ENCODE results near the gene GDPD5.

Gene GDPD5

DNA sequence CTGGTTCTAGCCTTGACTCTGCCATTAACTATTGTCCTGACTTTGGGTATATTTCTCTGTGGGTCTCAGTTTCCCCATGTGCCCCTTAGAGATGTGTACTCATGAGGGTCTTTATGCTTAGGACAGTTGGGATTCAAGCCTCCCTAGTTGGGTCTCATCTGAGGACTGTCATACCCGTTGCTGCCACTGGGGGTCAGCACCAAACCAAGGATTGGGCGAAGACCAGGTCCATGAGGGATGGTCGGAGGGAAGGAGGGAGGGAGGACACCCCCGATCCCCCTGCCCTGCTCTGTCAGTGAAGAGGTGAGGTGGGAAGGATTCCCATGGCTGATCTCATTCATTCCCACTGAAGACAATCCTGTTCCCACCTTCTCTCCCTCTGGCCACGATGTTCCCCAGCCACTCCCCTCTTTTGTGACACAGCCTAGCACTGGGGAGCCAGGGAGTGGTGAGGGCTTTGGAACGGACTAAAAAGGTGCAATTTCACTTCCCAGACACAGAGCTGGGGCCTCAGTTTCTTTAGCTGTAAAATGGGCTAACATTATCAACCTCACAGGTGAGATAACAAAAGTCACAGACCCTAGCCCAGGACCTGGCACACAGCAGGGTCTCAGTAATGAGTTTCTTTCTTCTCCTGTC, 80.3 kb downstream of the GDPD5 start:
- no peak for TF ChIP-seq GATA3 (IDR thresholded peaks at IDR 0.05; ENCODE audit: low read depth, low read length)
- no peak for TF ChIP-seq GATA2 (IDR thresholded peaks at IDR 0.05; ENCODE audit: low read depth, low read length)

DNA sequence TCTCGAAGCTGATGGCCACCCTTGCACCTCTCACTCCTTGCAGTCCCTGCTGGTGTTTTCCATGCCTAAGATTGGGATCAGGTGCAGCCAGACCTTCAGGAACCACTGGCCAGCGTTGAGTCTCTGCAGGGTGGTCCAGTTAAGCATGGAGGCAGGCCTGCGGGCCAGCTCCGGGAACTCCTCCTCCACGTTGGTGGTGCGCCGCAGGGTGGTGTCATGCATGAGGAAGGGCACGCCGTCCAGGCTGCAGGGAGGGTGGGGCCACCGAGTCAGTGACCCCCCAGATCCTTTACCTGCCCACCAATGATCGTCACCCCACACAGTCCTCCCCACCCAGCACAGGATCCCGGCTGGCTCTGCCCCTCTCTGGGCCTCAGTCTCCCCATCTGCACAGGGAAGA, 82.7 kb downstream of the GDPD5 start:
- TF ChIP-seq GATA2 (IDR thresholded peaks at IDR 0.05; ENCODE audit: low read depth, low read length) (no peak), GATA3 (IDR thresholded peaks at IDR 0.05; ENCODE audit: low read depth, low read length) (no peak)

DNA sequence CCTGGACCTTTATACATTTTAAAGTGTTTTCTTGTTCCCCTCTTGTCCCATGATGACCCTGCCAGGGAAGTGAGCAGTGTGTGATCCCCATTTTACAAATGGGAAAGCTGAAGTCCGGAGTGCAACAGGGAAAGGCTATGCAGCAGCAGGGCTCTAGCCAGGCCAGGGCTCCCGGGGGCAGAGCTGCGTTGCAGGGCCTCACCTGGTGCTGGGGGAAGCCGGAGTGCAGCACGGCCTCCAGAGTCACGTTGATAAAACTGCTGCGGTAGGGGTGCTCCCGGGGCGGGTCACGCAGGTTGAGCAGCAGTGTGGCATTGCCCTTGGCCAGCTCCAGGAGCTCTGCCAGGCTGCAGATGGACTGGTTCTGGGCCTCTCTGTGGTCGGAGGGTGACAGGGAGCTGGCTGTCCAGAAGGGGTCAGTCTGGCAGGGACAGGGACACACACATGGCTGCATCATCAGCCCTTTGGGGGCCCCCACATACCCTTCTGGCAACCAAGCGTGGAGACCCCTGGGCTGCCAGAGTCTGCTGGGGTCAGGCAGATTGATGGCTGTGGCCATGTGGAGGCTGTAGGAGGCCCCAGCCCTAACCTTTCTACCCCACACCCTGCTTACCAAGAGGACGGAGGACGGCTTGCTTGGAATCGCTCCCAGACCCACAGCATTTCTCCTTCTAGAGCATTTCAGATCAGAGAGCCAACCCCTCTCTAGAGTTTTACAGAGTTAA, 83.4 kb downstream of the GDPD5 start:
- no peak for TF ChIP-seq GATA2 (IDR thresholded peaks at IDR 0.05; ENCODE audit: low read depth, low read length)
- no peak for TF ChIP-seq GATA3 (IDR thresholded peaks at IDR 0.05; ENCODE audit: low read depth, low read length)

DNA sequence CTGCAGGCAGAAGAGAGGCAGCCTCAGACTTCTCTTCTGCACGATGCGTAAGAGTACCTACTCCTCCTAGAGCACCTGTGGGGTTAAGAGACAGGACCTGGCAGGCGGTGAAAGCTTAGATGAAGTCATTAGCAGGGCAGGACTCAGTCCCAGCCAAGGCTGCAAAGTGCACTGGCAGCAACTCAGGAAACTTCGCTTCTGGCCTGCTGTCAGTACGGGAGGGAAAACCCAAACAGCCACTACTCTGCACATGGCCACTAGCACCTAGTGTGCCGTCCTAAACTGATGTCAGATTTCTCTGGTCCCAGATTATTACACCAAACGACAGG, 84.0 kb downstream of the GDPD5 start:
- TF ChIP-seq GATA2 (IDR thresholded peaks at IDR 0.05; ENCODE audit: low read depth, low read length), result no peak
- no peak for TF ChIP-seq GATA3 (IDR thresholded peaks at IDR 0.05; ENCODE audit: low read depth, low read length)

DNA sequence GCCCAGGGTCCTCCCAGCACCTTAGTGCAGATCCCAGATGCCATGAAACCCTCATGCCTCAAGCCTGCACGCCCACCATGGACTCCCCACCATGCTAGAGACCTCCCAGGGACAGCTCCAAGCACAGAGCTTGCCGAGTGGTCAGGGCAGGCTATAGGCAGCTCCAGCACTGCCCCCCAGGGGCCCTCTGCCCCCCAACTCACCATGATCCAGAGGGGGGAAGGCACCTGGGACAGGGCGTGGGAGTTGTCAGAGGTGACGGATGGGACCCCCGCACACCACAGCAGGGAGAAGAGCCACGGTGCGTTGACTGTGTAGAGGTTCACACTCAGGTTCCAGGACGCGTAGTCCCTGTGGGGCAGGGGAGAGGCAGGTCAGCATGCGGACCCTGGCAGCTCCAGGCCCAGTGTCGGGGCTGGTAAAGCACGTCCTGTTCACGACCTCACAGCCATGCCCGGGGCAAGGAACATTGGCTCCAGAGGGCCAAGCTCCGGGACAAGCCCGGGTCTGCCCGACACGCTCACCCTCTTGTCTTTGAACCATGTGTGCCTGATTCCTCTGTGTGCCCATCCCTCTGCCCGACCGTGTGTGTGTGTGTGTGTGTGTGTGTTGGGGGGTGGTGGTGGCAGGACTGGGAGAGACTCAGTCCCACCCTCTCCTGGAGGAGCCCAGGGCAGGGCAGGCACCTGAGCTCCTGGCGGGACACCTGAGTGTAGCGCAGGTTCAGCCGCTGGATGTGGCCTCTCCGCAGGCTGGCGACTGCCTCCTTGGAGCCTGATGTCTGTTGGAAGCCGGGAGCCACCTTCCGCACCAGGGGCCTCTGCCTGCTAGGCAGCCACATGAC, 84.6 kb downstream of the GDPD5 start:
- TF ChIP-seq GATA2 (IDR thresholded peaks at IDR 0.05; ENCODE audit: low read depth, low read length) (no peak), GATA3 (IDR thresholded peaks at IDR 0.05; ENCODE audit: low read depth, low read length) (no peak)

DNA sequence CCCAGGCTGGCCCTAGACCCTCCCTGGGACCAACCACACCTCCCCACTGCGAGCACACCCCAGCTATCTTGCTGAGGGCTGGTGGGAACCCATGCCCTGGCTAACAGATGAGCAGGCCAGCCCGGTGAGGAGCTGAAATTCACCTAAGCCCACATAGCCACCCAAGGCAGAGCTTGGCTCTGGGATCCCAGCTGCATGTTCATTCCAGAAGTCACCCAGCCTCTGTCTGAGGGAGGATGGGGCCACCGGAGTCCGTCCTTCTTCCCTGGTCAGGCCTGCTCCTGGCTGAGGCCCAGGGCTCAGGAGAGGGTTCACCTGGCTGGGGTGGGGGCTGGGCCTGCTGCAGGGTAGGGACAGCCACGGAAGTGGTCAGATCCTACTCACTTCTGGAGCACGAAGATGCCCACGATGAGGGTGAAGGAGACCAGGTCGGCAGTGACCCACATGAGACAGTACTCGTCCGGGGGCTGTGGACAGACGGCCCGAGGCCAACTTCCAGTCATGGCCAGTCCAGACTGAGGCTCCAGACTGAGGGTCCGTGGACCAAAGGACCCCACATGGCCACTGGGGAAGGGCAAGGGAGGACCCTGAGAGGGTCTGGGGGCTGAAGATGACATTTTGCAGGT, 86.1 kb downstream of the GDPD5 start:
- TF ChIP-seq GATA2 (IDR thresholded peaks at IDR 0.05; ENCODE audit: low read depth, low read length), result no peak
- TF ChIP-seq GATA3 (IDR thresholded peaks at IDR 0.05; ENCODE audit: low read depth, low read length), result no peak

DNA sequence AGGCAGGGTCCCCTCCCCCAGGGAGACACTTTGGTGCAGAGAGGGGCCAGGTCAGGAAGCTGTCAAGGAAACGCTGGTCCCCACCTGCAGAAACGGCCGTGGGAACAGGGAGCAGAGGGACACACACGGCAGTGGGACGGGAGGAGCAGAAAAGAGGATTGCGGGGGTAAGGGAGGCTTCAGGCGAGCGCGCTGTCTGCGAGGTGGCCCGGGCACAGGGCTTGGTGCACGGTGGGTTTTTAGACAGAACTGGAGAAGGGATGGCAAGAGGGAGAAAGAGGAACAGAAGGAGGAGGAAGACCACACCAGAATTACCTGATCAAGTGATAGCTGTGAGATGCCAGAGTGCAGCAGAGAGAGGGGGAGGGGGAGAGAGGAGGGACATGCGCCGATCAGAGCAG, 86.7 kb downstream of the GDPD5 start:
- TF ChIP-seq GATA2 (IDR thresholded peaks at IDR 0.05; ENCODE audit: low read depth, low read length) (no peak), GATA3 (IDR thresholded peaks at IDR 0.05; ENCODE audit: low read depth, low read length) (no peak)

DNA sequence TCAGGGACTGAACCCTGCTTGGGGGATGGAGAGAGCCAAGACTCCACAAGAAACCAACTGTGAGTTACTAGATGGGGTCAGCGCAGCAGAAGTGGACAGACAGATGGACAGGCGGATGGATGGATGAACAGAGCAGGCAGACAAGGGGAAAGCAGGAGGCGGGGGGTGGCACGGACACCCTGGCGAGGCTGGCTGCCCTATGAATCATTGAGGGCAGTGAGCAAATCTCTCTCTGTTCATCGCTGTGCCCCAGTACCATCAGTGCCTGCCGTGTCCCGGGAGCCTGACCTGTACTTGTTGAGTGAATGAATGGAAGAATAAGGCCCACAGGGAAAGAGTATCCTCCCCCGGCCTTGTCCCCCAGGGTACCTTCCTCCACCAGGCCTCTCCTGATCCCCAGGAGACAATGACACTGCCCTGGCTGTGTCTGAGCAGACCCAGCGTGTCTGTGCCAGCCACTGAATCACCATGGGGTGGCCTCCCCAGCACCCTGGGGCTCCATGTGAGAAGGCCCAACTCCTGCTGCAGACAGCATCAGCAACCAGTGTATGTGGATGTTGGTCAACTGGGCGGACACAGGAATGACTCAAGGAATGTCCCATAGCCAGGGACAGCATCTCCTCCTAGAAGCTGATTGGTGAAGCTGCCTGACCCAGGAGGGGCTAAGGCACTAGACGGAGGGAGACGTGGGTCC, 87.6 kb downstream of the GDPD5 start:
- no peak for TF ChIP-seq GATA2 (IDR thresholded peaks at IDR 0.05; ENCODE audit: low read depth, low read length)
- TF ChIP-seq GATA3 (IDR thresholded peaks at IDR 0.05; ENCODE audit: low read depth, low read length), result no peak

DNA sequence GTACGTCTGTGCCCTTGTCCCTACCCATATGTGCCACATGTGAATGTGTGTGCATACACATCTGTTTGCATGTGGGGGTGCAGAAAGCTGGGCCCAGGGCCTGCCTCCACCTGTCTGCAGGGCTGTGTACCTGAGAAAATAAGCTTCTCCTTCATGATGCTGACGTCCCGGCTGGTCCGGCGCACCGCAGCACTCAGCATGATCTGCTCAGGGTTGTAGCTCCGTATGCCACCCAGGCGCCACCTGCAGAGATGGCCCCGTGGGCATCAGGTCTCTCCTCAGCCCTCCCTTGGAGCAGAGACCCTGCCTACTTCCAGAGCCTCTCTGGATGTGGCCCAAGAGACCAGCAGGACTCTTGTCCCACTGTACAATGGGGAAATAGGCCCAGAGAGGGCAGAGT, 88.9 kb downstream of the GDPD5 start:
- TF ChIP-seq GATA2 (IDR thresholded peaks at IDR 0.05; ENCODE audit: low read depth, low read length) (no peak), GATA3 (IDR thresholded peaks at IDR 0.05; ENCODE audit: low read depth, low read length) (no peak)

DNA sequence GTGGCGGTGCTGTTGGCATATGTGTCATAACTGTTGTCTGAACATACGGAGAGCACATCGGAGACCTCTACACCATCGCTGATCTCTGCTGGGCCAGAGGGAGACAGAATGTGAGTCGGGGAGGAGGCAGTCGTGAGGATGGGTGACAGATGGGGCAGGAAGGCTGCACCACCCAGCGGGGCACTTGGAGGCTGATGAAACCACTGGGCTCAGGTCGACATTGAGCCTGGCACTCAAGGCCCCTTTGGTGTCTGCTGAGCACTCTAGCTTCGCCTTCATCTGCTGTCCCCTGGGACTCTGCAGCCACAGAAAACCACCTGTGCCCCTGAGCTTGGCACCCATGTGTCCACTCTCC, 90.2 kb downstream of the GDPD5 start:
- no peak for TF ChIP-seq GATA2 (IDR thresholded peaks at IDR 0.05; ENCODE audit: low read depth, low read length)
- no peak for TF ChIP-seq GATA3 (IDR thresholded peaks at IDR 0.05; ENCODE audit: low read depth, low read length)

DNA sequence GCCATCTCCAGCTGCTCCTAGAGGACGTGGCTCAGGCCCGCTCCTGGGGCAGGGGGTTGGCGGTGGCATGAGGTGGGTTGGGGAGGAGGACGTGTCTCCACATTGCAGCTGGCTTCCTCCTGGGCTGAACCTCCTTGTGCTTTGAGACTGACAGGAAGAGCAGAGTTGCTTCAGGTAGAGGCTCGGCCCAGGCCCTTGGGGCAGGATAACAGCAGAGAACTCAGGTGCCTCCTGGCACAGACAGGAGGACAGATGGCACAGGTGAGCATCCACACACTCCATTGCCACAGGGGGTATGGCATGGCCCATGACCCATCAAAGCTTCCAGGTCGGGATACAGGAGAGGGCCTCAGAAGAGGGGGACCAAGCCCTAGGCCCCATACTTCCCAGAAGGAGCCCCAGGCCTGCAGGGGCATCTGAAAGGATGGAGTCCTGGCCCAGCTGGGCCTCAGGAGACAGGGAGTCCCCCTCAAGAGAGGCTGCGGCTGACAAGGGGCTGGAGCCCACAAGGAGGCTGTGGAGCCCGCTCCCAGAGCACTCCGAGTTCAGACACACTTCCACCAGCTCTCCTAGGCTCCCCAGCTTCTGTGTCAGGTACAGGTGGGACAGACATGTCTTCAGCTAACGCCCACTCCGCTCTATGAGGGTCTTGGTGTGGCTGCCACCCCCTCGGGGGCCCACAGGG, 90.7 kb downstream of the GDPD5 start:
- TF ChIP-seq GATA3 (IDR thresholded peaks at IDR 0.05; ENCODE audit: low read depth, low read length) (no peak), GATA2 (IDR thresholded peaks at IDR 0.05; ENCODE audit: low read depth, low read length) (no peak)

DNA sequence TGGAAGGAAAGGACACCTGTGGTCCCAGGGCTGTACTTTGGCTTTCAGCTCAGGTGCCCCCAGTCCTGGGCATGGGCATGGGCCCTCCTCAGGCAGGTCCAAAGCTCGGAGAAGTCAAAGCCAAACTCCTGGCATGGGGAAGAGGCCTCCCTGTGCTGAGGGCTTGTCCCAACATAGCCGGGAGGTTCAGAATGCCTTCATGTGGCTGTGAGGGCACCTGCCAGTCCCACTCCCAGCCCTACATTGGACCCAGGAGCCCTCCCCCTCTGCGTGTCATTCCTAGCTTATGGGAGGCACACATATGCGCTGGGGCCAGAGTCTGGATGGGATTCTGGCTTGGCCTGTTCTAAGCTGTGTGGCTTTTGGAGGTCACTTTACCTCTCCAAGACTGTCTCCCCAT, 91.7 kb downstream of the GDPD5 start:
- TF ChIP-seq GATA3 (IDR thresholded peaks at IDR 0.05; ENCODE audit: low read depth, low read length) (no peak), GATA2 (IDR thresholded peaks at IDR 0.05; ENCODE audit: low read depth, low read length) (no peak)

DNA sequence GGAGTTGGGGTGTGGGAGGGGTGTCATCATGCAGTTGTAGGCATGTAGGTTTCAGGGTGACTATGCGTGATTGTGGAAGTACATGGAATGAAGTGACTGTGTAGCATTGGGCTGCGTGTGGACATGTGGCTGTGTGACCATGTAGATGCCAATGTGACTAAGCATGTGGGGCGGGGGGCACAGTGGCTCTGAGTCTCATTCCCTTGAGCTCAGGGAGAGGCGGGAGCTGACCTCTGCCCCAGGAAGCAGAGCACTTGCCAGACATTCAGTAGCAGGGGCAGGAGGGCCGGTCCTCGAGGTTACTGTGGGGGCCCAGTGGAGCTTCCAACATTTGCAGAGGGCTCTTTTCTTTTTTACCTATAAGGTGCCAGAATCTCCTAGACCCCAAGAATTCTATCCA, 92.3 kb downstream of the GDPD5 start:
- no peak for TF ChIP-seq GATA3 (IDR thresholded peaks at IDR 0.05; ENCODE audit: low read depth, low read length)

All from SH-SY5Y (cell line).